Left lung (tissue), 14 donors: ENCODE results near the gene CLP1. TPM values are rescaled to one million over a fixed set of nuclear protein-coding genes. Genes with fewer than 3 reads are reported as not detected.

Experiments
- ATAC-seq: fragments of 200-7000 bp; cut with Tn5 transposase; one replicate; pipeline ENCODE4 v1.9.1; 2020; ENCODE audit warnings: moderate library complexity
- DNase-seq, 4 donors: peaks; one replicate each; pipeline ENCODE4 v3.0.0-alpha.2; 2013 to 2020
- H3K27ac ChIP-seq, 2 donors: fragments of 200-600 bp; sonication (generic) in 1 of 2; one replicate each; pipeline versions ENCODE4 v1.5.0 to v1.8.0; 2020 to 2021
- H3K27me3 ChIP-seq, 2 donors: fragments of 200-600 bp; sonication (generic) in 1 of 2; one replicate each; pipeline versions ENCODE4 v1.5.0 to v1.8.0; 2020 to 2021
- H3K36me3 ChIP-seq, 2 donors: fragments of 200-600 bp; sonication (generic) in 1 of 2; one replicate each; pipeline versions ENCODE4 v1.5.0 to v1.8.0; 2020 to 2021
- H3K4me1 ChIP-seq, 2 donors: fragments of 200-600 bp; one replicate each; pipeline ENCODE4 v1.8.0; 2021
- H3K4me3 ChIP-seq, 2 donors: fragments of 200-600 bp; sonication (generic) in 1 of 2; one replicate each; pipeline versions ENCODE4 v1.5.0 to v1.8.0; 2020 to 2021; ENCODE audit warnings: mild to moderate bottlenecking in 1 of 2
- H3K9me3 ChIP-seq, 2 donors: fragments of 200-600 bp; sonication (generic) in 1 of 2; one replicate each; pipeline versions ENCODE4 v1.5.0 to v1.8.0; 2020 to 2021
- intact Hi-C, 2 donors: fragments of 100-400 bp; cut with DNase I; formaldehyde crosslinking; loops; one replicate each; pipeline versions ENCODE4 v1.11.2 to v1.14.2; 2022
- long read RNA-seq, 12 donors: library from polyadenylated mRNA in 2 of 12; unstranded in 2 of 12; transcript quantifications; one replicate each; pipeline ENCODE4 v2.0.0 and lab custom pipeline, GENCODE V29; 2019 to 2026
- polyA plus RNA-seq, 6 donors: library from polyadenylated mRNA; unstranded; fragments of 120-200 nt; gene quantifications; one replicate each; pipeline ENCODE4 v1.2.1, GENCODE V29; 2013; ENCODE audit not compliant: insufficient read length in 6 of 6
- total RNA-seq, 2 donors: library from RNA; stranded (reverse); fragmentation: NEBNext Ultra II Directional; extraction: Animal tissue kit (Norgen Biotek cat#: 25700); gene quantifications; one replicate each; pipeline ENCODE4 v1.2.1, GENCODE V29; 2021
- TF ChIP-seq, protein P1 (sequence below), 2 donors: fragments of 200-600 bp; sonication (generic) in 1 of 2; IDR thresholded peaks; one replicate each; pipeline versions ENCODE4 v1.5.0 to v1.8.0; 2021; ENCODE audit warnings: antibody characterized with exemption in 2 of 2
- donor health status: DM: no; HTN: yes; CAD: no.
- donor health status: DM: no; HTN: no; CAD: no.

Gene CLP1
- total RNA-seq (10 to 100 TPM; 10.1 to 13.1 TPM), polyA plus RNA-seq (10 to 100 TPM; 11.9 to 14.3 (median 13.3) TPM)
- long read RNA-seq, donor 1, transcript CLP1-205 (3 exons, 2,435 nt), result major isoform, 6 of 6 reads
- long read RNA-seq, donor 1, partial matches to known transcripts, result 0 of 6 reads
- long read RNA-seq, donor 1, other reads (novel, unspliced or antisense), result 0 of 6 reads
- long read RNA-seq, donor 2, transcript CLP1-205 (3 exons, 2,435 nt), result major isoform, 5 of 5 reads
- long read RNA-seq, donor 2, partial matches to known transcripts, result 0 of 5 reads
- long read RNA-seq, donor 2, other reads (novel, unspliced or antisense), result 0 of 5 reads
- long read RNA-seq, donor 3, transcript CLP1-205 (3 exons, 2,435 nt), result major isoform, 8 of 8 reads
- long read RNA-seq, donor 3, partial matches to known transcripts, result 0 of 8 reads
- long read RNA-seq, donor 3, other reads (novel, unspliced or antisense), result 0 of 8 reads
- long read RNA-seq, donor 4, transcript CLP1-205 (3 exons, 2,435 nt), result major isoform, 13 of 16 reads
- long read RNA-seq, donor 4, partial matches to known transcripts, result 1 of 16 reads
- long read RNA-seq, donor 4, other reads (novel, unspliced or antisense), result 2 of 16 reads
- long read RNA-seq, donor 5, transcript CLP1-205 (3 exons, 2,435 nt), result major isoform, 12 of 12 reads
- long read RNA-seq, donor 5, partial matches to known transcripts, result 0 of 12 reads
- long read RNA-seq, donor 5, other reads (novel, unspliced or antisense), result 0 of 12 reads
- long read RNA-seq, donor 6, partial matches to known transcripts, result 0 of 4 reads
- long read RNA-seq, donor 6, other reads (novel, unspliced or antisense), result 0 of 4 reads
- long read RNA-seq, donor 7, partial matches to known transcripts, result 0 of 3 reads
- long read RNA-seq, donor 7, other reads (novel, unspliced or antisense), result 0 of 3 reads
- long read RNA-seq, donor 8, transcript CLP1-205 (3 exons, 2,435 nt), result major isoform, 5 of 5 reads
- long read RNA-seq, donor 8, partial matches to known transcripts, result 0 of 5 reads
- long read RNA-seq, donor 8, other reads (novel, unspliced or antisense), result 0 of 5 reads
- long read RNA-seq, donor 9, partial matches to known transcripts, result 0 of 1 reads
- long read RNA-seq, donor 9, other reads (novel, unspliced or antisense), result 0 of 1 reads
- long read RNA-seq, donor 10, transcript CLP1-205 (3 exons, 2,435 nt), result major isoform, 21 of 24 reads
- long read RNA-seq, donor 10, partial matches to known transcripts, result 1 of 24 reads
- long read RNA-seq, donor 10, other reads (novel, unspliced or antisense), result 0 of 24 reads
- long read RNA-seq, donor 11, partial matches to known transcripts, result 0 of 2 reads
- long read RNA-seq, donor 11, other reads (novel, unspliced or antisense), result 0 of 2 reads
- long read RNA-seq, donor 12, transcript CLP1-205 (3 exons, 2,435 nt), result major isoform, 8 of 8 reads
- long read RNA-seq, donor 12, partial matches to known transcripts, result 0 of 8 reads
- long read RNA-seq, donor 12, other reads (novel, unspliced or antisense), result 0 of 8 reads

DNA sequence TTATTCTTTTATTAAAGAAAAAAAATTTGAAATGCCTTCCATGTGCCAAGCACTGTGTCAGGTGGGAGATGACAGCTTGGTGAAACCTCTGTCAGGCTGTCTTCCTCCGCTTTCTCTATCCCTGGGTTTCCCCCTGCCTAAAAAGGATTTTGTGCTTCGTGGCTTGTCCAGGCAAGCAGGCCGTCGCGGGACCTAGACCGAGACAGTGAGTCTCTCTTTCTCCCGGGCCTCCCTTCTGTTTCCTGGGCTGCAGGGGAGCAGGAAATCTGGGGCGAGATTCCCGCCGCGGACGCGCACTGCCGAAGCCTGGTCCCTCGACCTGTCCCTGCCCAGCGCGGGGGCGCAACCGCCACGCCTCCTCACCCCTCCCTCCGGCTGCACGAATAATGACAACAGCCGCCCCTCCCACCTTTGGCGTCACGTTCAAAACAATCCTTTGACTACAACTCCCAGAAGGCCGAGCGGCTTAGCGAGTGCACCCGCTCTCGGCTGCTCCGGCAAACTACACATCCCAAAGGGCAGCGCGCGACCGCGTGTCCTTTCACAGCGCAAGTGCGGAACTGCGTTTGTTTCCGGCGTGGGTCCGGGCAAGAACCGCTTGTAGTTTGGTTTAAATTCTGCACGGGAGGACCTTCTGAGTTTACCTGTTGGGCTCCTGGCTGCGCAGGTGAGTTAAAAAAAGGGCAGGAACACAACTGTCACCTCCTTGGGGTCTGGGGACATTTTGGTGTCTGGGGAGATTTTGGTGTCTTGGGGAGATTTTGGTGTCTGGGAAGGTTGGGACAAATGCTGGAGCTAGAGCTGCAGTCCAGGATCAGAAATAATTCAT, at the start of gene CLP1:
TSS of gene CLP1 (plus strand) at position 569 of the 829 bp plus-strand sequence. CDS start 1,715 bp downstream, outside the sequence.
- TF ChIP-seq, protein P1, sequence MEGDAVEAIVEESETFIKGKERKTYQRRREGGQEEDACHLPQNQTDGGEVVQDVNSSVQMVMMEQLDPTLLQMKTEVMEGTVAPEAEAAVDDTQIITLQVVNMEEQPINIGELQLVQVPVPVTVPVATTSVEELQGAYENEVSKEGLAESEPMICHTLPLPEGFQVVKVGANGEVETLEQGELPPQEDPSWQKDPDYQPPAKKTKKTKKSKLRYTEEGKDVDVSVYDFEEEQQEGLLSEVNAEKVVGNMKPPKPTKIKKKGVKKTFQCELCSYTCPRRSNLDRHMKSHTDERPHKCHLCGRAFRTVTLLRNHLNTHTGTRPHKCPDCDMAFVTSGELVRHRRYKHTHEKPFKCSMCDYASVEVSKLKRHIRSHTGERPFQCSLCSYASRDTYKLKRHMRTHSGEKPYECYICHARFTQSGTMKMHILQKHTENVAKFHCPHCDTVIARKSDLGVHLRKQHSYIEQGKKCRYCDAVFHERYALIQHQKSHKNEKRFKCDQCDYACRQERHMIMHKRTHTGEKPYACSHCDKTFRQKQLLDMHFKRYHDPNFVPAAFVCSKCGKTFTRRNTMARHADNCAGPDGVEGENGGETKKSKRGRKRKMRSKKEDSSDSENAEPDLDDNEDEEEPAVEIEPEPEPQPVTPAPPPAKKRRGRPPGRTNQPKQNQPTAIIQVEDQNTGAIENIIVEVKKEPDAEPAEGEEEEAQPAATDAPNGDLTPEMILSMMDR (IDR thresholded peaks at IDR 0.05), result no peak
- Histone ChIP-seq H3K9me3 (no peaks in the 10 kb centered on the region), H3K27ac (peak within 1 kb of the TSS; percentile 83 to 88), H3K4me3 (peak within 1 kb of the TSS; percentile 59 to 78), H3K4me1 (peaks cover 7 to 28% of the 10 kb centered on the region in 2 donors), H3K36me3 (peaks cover 0 to 34% of the 10 kb centered on the region in 2 donors), H3K27me3 (peaks cover 0 to 3% of the 10 kb centered on the region in 2 donors)
- ATAC-seq, result peak; percentile 99
- peak; percentile 99 to 100 (median 99) for DNase-seq
- intact Hi-C loops, result no loop called here

DNA sequence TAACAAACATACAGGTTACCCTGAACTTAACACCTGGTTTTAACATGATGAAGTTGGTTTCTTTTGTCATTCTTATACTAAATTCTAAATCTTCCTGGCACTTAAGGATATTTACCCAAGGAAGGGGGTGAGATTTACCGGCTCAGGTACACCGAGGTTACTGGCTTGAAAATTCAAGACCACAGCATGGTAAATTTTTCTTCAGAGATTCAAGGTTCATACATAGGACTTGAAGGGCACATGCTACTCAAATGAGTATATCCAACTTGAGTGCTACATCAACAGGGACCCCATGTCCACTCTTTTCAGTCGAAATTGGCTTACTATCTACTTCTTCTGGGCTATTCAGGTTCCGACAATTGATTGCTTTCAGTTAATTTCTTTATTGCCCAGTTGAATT, 47.4 kb upstream of the CLP1 start:
- Histone ChIP-seq H3K4me3 (no peak overlapping the region), H3K9me3 (no peaks in the 10 kb centered on the region), H3K36me3 (peaks cover 0 to 79% of the 10 kb centered on the region in 2 donors), H3K4me1 (no peaks in the 10 kb centered on the region), H3K27ac (no peak overlapping the region), H3K27me3 (no peaks in the 10 kb centered on the region)
- TF ChIP-seq, protein P1 (IDR thresholded peaks at IDR 0.05), result no peak
- ATAC-seq, result no peak
- intact Hi-C loops, result no loop called here
- no peak for DNase-seq

DNA sequence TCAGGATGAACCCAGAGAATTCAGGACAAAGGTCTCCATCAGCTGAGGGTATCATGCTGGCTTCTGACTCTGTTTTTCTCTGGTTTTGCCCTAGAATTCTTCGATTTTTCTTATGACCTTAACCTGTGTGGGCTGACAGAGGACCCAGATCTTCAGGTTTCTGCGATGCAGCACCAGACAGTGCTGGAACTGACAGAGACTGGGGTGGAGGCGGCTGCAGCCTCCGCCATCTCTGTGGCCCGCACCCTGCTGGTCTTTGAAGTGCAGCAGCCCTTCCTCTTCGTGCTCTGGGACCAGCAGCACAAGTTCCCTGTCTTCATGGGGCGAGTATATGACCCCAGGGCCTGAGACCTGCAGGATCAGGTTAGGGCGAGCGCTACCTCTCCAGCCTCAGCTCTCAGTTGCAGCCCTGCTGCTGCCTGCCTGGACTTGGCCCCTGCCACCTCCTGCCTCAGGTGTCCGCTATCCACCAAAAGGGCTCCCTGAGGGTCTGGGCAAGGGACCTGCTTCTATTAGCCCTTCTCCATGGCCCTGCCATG, 43.3 kb upstream of the CLP1 start:
- H3K4me1 ChIP-seq, result no peaks in the 10 kb centered on the region
- no peak for DNase-seq
- TF ChIP-seq, protein P1 (IDR thresholded peaks at IDR 0.05), result no peak
- peaks cover 0 to 65% of the 10 kb centered on the region in 2 donors for H3K36me3 ChIP-seq
- H3K4me3 ChIP-seq, result no peak overlapping the region
- peaks cover 0 to 7% of the 10 kb centered on the region in 2 donors for H3K9me3 ChIP-seq
- no peaks in the 10 kb centered on the region for H3K27me3 ChIP-seq
- ATAC-seq, result no peak
- intact Hi-C loops, result no loop called here
- no peak overlapping the region for H3K27ac ChIP-seq

DNA sequence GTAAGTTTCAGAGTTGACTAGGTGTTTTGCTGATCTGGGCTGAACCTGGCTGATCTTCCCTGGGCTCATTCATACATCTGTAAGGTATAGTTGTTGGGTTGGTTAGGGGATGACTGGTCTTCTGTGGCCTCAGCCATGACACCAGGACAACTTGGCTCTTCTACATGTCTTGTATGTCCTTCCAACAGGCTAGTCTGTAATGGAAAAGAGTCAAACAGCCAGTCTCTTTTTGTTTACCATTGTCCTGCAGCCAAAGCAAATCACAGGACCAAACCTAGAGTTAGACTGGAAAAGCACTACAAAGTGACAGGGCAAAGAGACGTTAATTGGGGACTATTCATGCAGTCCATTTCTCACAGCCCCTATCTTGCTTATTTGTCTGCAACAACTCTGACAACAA, 42.3 kb upstream of the CLP1 start:
- intact Hi-C loops, result no loop called here
- Histone ChIP-seq H3K9me3 (peaks cover 0 to 14% of the 10 kb centered on the region in 2 donors), H3K4me3 (no peak overlapping the region), H3K27ac (no peak overlapping the region), H3K4me1 (no peaks in the 10 kb centered on the region), H3K36me3 (peaks cover 0 to 56% of the 10 kb centered on the region in 2 donors), H3K27me3 (no peaks in the 10 kb centered on the region)
- ATAC-seq, result no peak
- TF ChIP-seq, protein P1 (IDR thresholded peaks at IDR 0.05), result no peak
- no peak for DNase-seq
